ENCODE measurements around the gene ARHGAP6.
"Not testable (repeated sequence)": the region's sequence is repeated elsewhere in the genome, so short reads cannot be mapped to it uniquely, and the experiment has no call there.

DNA sequence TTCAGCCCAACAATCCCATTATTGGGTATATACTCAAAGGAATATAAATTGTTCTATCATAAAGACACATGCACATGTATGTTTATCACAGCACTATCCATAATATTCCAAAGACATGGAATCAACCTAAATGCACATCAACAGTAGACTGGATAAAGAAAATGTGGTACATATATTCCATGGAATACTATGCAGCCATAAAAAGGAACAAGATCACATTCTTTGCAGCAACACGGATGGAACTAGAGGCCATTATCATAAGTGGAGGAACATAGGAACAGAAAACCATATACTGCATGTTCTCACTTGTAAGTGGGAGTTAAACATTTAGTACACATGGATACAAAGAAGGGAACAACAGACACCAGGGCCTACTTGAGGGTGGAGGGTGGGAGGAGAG is 301.9 kb downstream of the ARHGAP6 start:
- TF ChIP-seq ZNF274 (IDR thresholded peaks at IDR 0.05; ENCODE audit: low read depth, low read length); YY1 (IDR thresholded peaks at IDR 0.05; ENCODE audit: insufficient read depth, insufficient read length): not testable (repeated sequence)
